Right forelimb (tissue), 1 donor: Measurements from ENCODE around the gene CRNKL1.
A peak's percentile ranks its signal among the peaks of the same experiment; 100 is the strongest.

Experiments used
- DNase-seq: peaks from one replicate; pipeline ENCODE4 v3.0.0-alpha.2; 2018

Gene CRNKL1

DNA sequence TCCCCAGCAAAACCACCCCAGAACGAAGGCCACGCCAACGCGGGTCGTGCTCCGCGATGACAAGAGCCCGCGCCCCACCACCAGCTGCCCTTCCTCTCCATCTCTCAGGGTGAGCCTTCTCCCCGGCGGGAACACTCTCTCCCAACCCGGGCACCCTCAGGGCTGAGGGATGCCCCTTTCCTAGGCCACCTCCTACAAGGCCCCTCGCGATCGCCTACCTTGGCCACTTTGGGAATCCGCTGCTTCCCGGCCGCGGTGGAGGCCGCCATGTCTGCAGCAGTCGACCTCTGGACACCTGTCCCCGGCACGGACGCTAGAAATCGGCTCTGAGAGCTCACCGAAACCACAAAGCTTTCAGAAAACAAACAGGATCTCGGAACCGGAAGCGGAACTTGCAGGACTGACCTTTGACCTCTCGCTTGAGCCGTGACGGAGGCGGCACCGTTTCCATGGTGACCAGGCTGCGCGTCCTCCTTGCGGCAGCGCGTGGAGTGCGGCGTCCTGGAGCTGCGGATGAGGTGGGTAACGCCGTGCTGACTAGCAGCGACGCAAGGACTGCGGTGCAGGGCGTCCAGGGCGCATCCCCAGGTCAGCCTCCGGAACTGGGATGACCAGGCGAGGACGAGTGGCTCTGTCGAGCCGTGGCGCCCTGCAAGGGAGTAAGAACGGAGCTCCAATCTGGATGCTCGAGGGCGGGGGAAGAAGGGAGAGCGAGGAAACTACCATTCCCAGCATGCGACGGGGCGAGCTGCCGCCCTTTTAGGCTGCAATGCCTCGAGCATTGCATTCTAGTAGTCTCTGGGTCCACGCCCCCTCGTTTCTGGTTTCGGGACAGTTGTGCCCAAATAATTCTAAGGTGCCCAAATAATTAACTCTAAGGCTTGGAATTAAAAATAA lies at the start of gene CRNKL1, which contains the start of gene CFAP61:
CRNKL1 (minus strand) TSS at position 393 of the 897 bp plus-strand sequence; CDS start at position 269, 124 bp downstream.
CFAP61 (plus strand) TSS at position 459 of the 897 bp plus-strand sequence. CDS start 4,122 bp downstream, outside the sequence.
- DNase-seq = peak; percentile 98

DNA sequence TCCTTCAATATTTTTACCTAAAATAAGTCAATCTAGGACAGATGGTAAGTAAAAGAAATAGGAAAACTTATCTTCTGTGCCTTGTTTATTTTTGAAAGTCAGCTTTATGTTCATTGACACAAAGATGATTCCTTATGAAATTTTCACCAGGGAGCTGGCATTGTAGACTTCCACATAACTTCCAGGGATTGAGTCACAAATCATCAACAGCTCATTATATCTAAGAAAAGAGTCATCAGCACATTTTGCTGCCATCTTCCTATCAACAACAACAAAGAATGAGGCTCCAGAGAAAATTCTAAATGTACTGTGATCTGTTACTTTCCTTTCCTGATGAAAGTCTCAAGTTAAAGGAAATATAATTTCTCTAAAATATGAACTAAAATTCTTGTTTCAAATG lies 48.6 kb upstream of the CRNKL1 start:
- no peak for DNase-seq

DNA sequence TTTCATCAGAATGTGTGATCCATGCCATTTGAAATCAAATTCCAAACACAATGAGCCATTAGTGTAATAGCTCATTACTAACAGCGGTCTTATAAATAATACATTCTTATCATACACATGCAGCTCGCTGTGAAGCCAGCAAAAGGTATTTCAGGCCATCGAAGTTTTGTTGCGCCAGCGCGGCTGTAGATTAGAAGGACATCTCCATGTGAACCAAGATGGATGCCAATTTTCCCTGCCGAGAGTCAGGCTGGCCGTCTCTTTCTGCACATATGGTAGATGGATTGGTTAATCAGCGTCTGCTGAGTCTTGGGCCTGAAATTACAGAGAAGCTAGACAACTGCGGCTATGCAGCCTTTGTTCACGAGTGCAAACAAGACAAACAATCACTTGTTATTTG lies 44.2 kb upstream of the CRNKL1 start:
- no peak for DNase-seq

DNA sequence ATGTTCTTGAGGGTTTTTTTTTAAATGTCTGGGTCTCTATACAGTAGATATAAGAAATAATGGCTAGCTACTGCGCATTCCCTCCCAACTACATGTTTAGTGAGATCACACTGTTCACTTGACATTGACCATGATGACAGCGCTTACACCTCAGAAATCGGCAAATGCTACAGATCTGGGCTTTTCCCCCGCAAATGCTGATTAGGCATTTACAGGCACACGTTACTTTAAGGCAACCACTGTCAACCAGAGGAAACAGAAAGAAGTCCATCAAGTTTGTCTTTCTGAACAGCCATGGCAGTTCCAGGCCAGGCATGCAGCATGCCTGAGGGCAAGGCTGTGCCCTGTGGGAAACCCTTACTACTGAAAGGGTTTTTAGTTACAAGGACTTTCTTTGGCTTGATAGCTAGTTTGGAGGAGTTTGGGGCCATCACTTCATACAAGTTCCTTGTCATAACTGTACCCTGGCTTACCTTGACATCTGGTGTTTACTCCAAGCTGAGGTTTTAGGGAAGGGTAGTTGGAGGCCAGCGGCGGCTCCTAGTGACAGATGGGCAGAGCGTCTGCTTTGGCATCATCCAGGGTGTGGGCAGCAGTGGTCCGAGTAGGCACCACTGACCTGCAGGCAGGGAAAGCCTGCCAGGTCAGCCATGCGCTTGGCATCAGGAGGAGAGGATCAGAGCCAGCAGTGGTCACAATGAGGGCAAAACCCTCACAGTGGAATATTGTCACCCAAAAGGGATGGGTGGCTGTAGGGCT lies 43.0 kb upstream of the CRNKL1 start:
- DNase-seq = no peak

DNA sequence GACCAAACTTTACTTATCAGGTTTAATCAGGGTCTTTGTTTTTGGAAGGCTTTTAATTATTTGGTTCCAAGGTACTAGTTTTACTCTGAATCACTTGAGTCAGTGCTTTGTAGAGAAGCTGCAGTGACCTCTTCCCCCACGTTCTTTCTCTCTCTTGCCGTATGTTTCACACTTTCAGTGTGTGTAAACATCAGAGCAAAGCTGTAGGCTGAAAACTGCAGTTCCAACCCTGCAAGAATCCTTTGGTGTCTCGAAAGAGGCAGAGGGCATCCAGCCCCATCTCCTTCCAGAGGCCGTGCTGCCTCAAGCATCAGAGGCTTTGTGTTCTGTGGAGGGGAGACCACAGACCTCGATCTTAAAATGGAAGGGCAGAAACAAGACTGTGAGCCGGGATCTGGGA lies 42.1 kb upstream of the CRNKL1 start:
- no peak for DNase-seq

DNA sequence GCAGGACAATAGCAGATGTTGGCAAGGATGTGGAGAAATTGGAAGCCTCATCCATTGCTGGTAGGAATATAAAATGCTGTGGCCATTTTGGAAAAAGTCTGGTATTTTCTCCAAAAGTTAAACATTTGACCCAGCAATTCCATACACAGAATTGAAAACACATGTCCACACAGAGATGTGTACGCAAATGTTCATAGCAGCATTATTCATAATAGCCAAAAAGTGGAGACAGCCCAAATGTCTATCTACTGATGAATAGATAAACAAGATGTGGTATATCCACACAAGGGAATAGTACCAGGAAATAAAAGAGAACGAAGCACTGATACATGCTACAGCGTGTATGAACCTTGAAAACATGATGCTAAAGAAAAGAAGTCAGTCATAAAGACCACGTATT lies 40.6 kb upstream of the CRNKL1 start:
- no peak for DNase-seq

DNA sequence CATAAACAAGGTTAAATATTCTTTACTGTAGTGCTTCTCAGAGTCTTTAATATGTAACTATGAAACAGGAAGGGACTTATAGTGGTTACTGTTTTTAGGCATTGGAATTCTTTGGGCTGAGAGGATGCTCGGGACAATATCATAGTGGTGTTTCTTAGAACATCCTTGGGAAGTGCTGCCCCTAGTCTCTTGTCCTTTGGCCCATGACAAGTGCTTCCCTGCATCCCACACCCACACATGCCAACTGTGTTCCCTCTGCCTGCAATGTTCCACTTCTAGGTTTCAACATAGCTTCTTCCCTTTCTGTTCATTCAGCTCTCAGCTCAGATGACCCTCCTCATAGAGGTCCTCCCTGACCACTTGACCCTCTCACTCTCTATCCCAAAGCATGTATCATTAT lies 37.7 kb upstream of the CRNKL1 start:
- no peak for DNase-seq

DNA sequence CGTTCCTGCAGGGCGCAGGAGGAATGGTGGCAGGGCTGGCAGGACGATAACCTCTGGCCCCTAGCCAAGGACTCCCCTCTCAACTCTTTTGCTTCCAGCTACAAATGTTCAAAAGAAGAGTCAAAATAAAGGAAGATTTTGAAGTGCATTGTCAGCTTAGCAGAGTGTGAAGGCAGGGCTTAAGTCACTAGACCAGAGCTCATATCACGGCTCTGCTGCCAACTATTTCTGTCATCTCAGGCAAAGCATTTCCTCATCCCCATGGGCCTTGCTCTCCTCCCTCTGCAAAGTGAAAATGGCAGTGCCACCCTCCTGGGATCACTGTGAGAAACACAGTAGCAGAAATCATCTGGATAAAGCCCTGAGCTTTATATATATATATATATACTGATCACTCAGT lies 36.8 kb upstream of the CRNKL1 start:
- DNase-seq = no peak

DNA sequence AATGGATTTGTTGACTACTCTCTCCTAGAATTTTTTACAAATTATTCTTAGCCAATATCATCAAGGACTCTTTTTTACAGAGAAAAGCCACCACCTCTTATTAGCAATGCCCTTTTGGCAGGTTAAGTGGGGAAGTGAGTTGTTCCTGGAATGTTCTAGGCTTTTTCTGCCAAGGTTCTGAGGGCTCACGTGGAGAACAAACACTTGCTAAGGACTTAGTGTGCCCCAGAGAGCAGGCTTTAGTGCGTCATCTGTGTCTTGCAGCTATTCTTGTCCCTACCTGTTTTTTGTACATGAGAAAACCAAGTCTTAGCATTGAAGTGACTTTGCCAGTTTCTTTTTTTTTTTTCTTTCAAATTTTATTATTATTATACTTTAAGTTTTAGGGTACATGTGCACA lies 33.5 kb upstream of the CRNKL1 start:
- DNase-seq = no peak

DNA sequence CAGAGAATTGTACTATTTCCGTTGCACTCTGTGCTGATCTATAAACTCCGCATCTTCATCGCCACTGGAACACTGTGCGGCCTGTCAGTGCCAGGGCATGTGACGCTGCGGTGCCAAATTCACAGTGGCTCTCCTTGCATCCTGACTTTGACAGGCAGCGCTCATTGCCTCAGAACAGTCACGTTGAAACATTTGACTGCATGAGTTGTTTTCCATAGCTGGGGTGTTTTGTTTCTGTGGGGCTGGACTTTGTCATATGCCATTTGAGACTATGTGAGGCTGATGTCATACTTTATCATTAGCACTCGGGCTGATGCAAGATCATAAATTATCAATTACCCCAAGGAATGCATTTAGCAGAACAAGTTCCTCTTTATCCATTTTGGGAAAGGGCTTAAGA lies 32.8 kb upstream of the CRNKL1 start:
- DNase-seq = no peak

DNA sequence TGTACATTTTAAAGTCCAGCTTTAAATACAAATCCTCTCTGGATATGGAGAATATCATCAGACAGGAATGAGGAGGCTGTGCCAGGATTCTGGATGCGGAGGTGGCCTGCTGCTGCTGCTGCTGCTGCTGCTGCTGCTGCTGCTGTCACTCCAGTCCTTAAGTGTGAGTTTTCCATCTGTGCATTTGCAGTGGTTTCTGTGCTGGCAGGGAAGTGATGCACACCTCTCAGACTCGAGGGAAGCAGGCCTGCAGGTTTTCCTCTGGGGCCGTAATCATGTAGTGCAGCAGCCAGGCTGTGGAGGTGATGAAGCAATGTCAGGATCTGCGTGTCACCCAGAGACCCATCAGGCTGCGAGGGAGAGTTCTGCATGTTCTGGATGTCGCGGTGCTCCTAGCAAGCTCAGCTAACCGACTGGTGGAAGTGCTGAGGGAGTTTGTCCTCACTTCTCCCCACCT lies 32.1 kb upstream of the CRNKL1 start:
- no peak for DNase-seq

DNA sequence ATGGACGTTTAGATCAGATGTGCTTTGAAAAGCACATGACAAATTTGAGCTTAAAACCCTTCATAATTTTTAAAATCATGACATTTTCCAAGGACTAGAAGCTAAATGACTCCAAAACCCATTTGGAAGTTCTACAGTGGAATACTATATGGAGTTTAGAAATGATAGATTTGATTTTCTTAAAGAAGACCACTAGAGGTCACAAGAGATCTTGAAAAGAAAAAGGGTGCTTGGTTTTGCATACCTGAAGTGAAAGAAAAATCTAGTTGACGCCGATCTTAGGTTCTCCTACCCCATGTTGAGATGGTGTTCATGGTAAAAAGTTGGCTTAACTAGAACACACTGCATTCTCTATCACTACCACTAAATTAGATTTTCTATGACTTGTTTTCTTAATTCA lies 31.5 kb upstream of the CRNKL1 start:
- DNase-seq = no peak

DNA sequence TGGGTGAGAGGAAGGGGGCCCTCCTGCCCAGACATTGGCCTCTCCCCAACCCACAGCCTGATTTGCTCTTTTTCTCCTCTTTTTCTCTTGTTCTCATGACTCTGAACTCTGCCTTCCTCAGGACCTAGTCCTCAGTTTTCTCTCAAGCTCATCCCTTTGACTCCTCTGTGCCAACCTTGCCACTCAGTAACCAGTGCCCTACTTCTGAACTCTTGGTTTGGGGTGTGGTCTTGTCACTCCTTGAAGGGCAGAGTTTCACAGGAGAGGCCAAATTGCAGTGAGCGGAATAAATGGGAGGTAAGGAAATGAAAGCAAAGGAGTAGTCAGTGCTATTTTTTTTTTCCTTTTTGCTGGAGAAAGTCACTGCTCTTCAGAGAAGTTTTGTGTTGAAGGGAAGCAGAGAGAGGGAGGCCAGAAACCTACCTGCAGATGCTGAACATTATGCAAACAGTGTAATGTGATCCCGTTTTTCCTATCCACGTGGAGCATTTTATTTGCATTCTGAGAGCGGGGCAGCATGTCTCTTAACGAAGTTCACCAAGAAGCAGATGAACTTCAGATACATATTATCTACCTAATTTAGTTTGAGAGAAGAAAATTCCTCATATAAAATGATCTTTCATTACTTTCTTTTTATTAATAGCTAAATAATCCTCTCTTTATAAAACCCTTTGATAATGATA lies 27.0 kb upstream of the CRNKL1 start:
- no peak for DNase-seq

DNA sequence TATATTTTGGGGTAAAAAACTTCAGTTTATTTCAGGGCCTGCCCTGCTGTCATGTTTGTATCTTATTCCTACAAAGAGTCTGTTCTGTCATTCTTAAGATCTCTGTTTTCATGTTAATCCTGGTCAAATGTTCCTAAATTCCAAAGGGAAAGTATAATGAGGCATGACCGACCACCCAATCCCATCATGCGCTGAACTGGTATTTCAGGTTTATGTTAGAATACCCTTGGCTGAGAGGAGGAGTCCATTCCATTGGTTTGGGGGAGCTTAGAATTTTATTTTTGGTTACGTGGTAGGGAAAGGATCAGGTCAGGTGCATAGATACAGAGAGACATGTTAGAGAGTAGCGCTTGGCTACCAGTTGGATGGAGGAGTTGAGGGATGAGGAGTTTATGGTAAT lies 25.8 kb upstream of the CRNKL1 start:
- DNase-seq = no peak

DNA sequence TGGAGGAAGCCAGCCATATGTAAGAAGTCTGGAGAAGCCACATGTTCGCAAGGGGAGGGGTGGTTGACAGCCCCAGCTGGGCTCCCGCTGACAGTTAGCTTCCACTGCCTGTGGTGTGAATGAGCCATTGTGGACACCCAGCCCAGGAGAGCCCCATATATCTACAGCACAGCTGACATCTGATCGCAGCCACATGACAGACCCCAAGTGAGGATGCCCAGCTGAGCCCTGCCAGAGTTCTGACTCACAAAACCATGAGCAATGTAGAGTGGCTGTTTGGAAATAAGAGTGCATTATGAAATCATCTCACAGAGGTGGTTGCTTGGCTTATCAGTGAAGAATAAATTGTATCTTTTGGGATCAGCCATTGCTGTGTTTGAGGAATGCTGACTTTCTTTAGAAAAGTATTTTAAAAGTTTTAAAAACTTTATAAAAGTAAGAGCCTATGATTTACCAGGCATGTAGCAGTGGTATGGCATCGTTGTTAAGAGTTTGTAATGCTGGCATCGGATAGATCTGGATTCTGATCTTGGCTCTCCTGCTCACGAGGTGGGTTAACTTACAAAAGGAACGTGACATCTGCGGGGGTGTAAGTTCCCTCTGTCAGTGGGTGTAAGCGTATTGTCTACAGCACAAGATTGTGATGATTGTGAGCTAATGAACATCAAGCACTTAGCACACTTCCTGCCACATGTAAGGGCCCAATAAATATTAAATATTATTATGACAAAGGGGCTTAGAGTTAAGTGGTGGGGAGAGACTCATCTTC lies 24.2 kb upstream of the CRNKL1 start:
- DNase-seq = no peak

DNA sequence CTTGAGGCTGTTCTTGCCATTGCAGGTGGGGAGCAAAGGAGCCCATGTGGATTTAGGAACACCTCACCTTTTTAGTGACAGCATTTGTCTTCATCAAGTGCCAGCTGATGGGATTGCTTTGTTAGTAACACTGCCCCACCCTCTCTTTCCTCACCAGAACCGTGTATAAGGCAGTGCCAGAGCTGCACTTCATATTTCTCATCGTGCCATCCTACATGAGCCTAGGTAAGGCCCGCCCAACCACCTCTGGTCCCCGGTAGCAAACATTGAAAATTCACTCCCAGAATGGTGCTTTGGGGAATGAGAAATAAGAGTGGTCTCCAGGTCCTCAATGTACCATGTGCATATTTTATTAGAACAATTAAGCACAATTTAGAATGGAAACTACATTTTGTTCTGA lies 22.8 kb upstream of the CRNKL1 start:
- DNase-seq = no peak

DNA sequence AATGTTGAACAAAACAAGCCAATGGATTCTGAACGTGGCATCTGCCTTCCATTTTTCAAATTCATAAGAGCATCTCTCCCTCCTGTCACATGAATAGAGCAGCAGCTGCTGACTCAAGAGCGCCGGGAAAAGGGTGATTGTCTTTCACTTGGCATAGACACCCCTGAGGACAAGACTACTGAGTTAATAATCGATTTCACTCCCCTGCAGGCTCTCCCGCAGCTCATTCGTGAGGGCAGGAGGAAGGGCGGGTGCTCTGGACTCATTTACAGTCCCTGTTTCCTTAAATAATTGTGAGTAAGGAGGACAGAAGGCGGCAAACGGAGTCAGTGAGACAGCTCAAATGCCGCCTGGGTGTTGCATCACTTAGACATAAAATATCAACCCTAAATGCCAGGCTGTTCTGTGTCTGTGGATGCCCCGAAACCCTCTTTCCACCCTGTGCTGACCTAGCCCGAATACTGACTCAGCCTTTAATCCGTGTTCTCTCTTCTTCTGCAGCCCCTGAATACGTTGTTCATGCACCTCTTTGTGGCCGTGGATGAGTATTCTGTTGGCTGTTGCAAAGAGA lies 21.6 kb upstream of the CRNKL1 start:
- DNase-seq = no peak

DNA sequence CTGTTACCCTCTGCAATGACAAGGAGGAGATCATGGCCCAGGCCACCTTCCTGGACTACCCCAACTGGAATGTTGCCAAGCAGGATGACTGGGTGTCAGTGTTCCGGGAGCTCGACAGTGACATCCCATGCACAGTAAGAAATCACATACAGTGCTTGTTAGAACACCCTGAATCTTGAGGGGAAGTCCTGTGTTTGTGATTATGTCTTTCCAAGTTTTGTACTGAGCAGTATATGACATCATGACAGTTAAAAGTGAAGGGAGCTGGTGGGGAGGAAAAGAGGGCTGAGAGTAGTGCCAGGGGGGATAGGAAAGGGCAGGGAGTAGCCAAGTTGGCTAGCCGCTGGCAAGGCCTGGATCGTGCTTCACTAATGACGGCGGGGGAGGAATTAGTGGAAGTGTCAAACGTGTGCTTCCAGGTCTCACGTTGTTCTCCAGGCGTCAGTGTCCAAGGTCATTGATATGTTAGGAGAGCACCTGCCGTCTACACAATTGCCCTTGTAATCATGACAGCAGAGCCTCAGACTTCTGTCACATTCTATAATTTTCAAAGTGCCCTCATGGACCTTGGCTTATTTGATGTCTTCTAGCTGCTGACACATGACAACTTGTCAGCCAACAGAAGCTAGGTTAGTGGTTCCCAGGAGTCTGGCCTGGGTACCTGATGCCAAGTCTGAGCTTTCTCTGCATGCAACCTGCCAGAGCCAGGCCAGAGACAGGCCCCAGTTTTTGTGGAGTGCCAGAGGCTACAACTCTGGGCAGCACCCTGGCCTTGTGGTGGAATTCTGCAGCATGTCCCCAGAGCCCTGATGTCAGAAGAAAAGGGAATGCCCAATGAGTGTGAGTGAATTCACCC lies 18.8 kb upstream of the CRNKL1 start:
- no peak for DNase-seq

DNA sequence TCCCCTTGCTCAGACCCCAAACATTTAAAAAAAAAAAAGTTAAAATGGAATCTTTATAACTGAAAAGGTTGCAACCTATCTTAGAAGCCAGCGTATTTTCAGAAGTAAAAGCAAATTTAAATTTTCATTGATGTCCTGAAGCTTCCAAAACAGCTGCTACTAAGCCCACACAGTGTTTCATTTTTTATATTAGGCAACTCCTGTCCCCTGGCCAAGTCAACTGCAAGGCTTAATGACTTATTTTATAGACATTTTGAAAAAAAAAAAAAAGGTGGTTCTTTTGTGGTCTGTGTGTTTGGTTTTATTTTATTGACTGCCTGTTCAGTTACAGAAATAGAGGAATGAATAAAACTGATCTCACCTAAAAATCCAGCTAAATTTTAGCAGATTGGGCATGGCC lies 13.1 kb upstream of the CRNKL1 start:
- no peak for DNase-seq

DNA sequence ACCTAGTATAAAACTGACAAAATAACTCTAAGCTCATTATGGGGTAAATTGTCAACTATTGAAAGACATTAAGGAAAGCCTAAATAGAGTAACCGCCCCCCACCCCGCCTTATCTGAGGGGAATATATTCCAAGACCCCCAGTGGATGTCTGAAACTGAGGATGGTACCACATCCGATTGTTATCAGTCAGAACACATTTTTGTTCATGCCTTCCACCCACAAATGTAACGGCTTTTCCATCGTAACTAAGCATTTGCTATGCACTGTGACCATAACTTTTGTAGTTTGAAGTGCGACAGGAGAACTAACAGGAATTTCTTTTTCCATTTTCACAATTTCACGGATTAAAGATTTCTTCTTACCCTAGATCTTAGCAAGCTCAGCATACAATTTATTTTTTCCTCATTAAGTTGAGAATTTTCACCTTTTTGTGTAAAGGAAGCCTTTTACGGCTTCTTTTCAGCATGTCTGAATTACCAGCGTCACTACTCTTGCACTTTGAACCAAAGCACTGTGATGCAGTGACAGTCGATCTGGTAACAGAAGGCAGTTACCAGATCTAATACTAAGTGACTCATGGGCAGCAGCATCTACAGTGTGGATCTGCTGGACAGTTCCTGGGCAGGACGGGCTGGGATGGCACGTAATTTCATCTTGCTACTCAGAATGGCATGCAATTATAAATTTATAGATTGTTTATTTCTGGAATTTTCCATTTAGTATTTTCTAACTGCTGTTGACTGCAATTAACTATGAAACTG lies 11.9 kb upstream of the CRNKL1 start:
- no peak for DNase-seq
